HepG2 (cell line): ENCODE data around the gene GNG7. TPM values are rescaled to one million over a fixed set of nuclear protein-coding genes. Genes with fewer than 3 reads are reported as not detected.

Experiments
- ATAC-seq: fragments of 200-7000 bp; cut with Tn5 transposase; 3 replicates; pipeline ENCODE4 v1.9.1; 2020; ENCODE audit warnings: mild to moderate bottlenecking, moderate library complexity
- BruUV-seq: library from RNA; stranded (reverse); fragments of 400-500 nt; replicated peaks from 2 replicates; lab custom pipeline; 2021; lab: Mats Ljungman, UMichigan
- CTCF ChIA-PET: fragments of 300-600 bp; formaldehyde crosslinking; extraction: SDS; loops from one replicate; lab custom pipeline; 2021; ENCODE audit warnings: low total read pairs, inconsistent platforms, low intra/inter-chr PET ratio; lab: Yijun Ruan, JAX
- POLR2A ChIA-PET: fragments of 350-600 bp; sonication (Branson Sonifier 250); formaldehyde crosslinking; loops from one replicate; lab custom pipeline; 2020; ENCODE audit warnings: antibody characterized with exemption, inconsistent platforms; lab: Yijun Ruan, JAX
- DNase-seq: peaks from one replicate; pipeline ENCODE4 v3.0.0-alpha.2; 2015; ENCODE audit warnings: low spot score
- FAIRE-seq: peaks from 3 replicates; lab custom pipeline; 2011; peaks lifted over from hg19 to GRCh38; lab: Jason Lieb, UNC
- H2AFZ ChIP-seq: one replicate; pipeline ENCODE4 v1.6.1; 2011; ENCODE audit warnings: low read length, inconsistent platforms
- H3K27ac ChIP-seq: fragments of 300-600 bp; 3 replicates; pipeline ENCODE4 v1.8.0; 2011; ENCODE audit warnings: mixed run types, mild to moderate bottlenecking, mixed read lengths, low read length, inconsistent platforms; ENCODE audit not compliant: insufficient read depth; ENCODE audit errors: extremely low read length
- H3K27me3 ChIP-seq, 2 experiments: fragments of 200-600 bp in 1 of 2; 2 replicates in 1 of 2; 3 replicates in 1 of 2; pipeline versions ENCODE4 v1.6.0 to v1.8.0; 2011; ENCODE audit warnings: low read length in 2 of 2, mild to moderate bottlenecking in 2 of 2, moderate library complexity in 2 of 2, inconsistent platforms in 1 of 2; ENCODE audit not compliant: insufficient read depth in 2 of 2, control insufficient read depth in 1 of 2
- H3K36me3 ChIP-seq, 2 experiments: fragments of 200-600 bp in 1 of 2; replicated peaks in 1 of 2; 2 replicates in 1 of 2; 3 replicates in 1 of 2; pipeline versions ENCODE4 v1.5.1 to v1.8.0; 2011; ENCODE audit warnings: low read length in 2 of 2, inconsistent platforms in 1 of 2; ENCODE audit not compliant: insufficient read depth in 2 of 2, control insufficient read depth in 1 of 2
- H3K4me1 ChIP-seq: 2 replicates; pipeline ENCODE4 v1.5.1; 2012; ENCODE audit warnings: low read length, inconsistent platforms; ENCODE audit not compliant: insufficient read depth
- H3K4me2 ChIP-seq: 2 replicates; pipeline ENCODE4 v1.6.0; 2011; ENCODE audit warnings: low read depth, low read length, inconsistent platforms
- H3K4me3 ChIP-seq, 3 experiments: fragments of 200-600 bp in 1 of 3; sonication (generic), shearing (Covaris generic) in 1 of 3; replicated peaks in 1 of 3; 2 replicates each; pipeline ENCODE4 v1.5.1; 2011 to 2016; ENCODE audit warnings: low read length in 3 of 3, inconsistent platforms in 2 of 3, low read depth in 2 of 3, mild to moderate bottlenecking in 2 of 3, control low read depth in 1 of 3, mixed read lengths in 1 of 3; ENCODE audit not compliant: insufficient read depth in 1 of 3
- H3K79me2 ChIP-seq: one replicate; pipeline ENCODE4 v1.6.1; 2011; ENCODE audit warnings: low read length, inconsistent platforms; ENCODE audit not compliant: insufficient read depth
- H3K9ac ChIP-seq: 2 replicates; pipeline ENCODE4 v1.6.0; 2011; ENCODE audit warnings: mild to moderate bottlenecking, low read depth, low read length, inconsistent platforms; ENCODE audit not compliant: insufficient read depth
- H3K9me3 ChIP-seq: 2 replicates; pipeline ENCODE4 v1.5.1; 2012; ENCODE audit warnings: mild to moderate bottlenecking, low read length
- H4K20me1 ChIP-seq: 2 replicates; pipeline ENCODE4 v1.6.0; 2011; ENCODE audit warnings: inconsistent platforms, mild to moderate bottlenecking, low read length, moderate library complexity; ENCODE audit not compliant: insufficient read depth
- ZNF577 ChIP-seq: sonication (generic); formaldehyde crosslinking; IDR thresholded peaks from 2 replicates; pipeline ENCODE4 v1.4.0; 2020; ENCODE audit warnings: mild to moderate bottlenecking, low read depth, missing genetic modification reagents, borderline replicate concordance
- ZNF580 ChIP-seq: IDR thresholded peaks from 2 replicates; pipeline ENCODE4 v1.6.1; 2016; ENCODE audit warnings: low read depth, borderline replicate concordance
- ZNF687 ChIP-seq: sonication (generic); formaldehyde crosslinking; IDR thresholded peaks from 2 replicates; pipeline ENCODE4 v1.5.1; 2020; ENCODE audit warnings: mild to moderate bottlenecking, missing genetic modification reagents, moderate library complexity
- ZSCAN30 ChIP-seq: sonication (generic); formaldehyde crosslinking; IDR thresholded peaks from 2 replicates; pipeline ENCODE4 v1.5.0; 2020; ENCODE audit warnings: mild to moderate bottlenecking, missing genetic modification reagents
- WGBS: methylation state at CpG from one replicate; pipeline ENCODE4 v1.1.6; 2017; ENCODE audit warnings: low lambda C conversion rate; 5-methylcytosine and 5-hydroxymethylcytosine counted together
- in situ Hi-C: cut with HindIII; loops from 2 replicates; pipeline ENCODE4 v1.10.0; 2017; ENCODE audit warnings: low pct_unique_long_range_greater_than_20kb; ENCODE audit not compliant: extremely low pct_ligation_motif_present
- intact Hi-C: fragments of 100-400 bp; cut with micrococcal nuclease; formaldehyde crosslinking; loops from one replicate; pipeline ENCODE4 v1.10.0; 2022; ENCODE audit not compliant: unreplicated experiment
- polyA plus RNA-seq, 8 experiments: library from polyadenylated mRNA; depleted of rRNA in 3 of 8; stranded (reverse) in 7 of 8; unstranded in 1 of 8; fragments of >200 nt; fragmentation: Illumina TruSeq in 4 of 8; extraction: Trizol in 4 of 8; gene quantifications; 2 replicates each; pipeline versions ENCODE4 v1.2.1 to v1.2.3, GENCODE V29; 2011 to 2016; ENCODE audit warnings: low read depth in 4 of 8, missing spikeins in 1 of 8, mixed read lengths in 1 of 8; ENCODE audit not compliant: insufficient read depth in 1 of 8
- total RNA-seq, 5 experiments: library from RNA; depleted of rRNA; stranded (reverse); fragments of >200 nt; fragmentation: Illumina TruSeq; extraction: Trizol; gene quantifications; 2 replicates each; pipeline ENCODE4 v1.2.3, GENCODE V29; 2016; ENCODE audit warnings: low read depth in 1 of 5

The GNG7 gene
- total and polyA plus RNA-seq, 2 of the 13 experiments (the other 11 are each of a cell fraction or from before 2014, with no cell fraction given), result 1.4 to 3.3 TPM

DNA sequence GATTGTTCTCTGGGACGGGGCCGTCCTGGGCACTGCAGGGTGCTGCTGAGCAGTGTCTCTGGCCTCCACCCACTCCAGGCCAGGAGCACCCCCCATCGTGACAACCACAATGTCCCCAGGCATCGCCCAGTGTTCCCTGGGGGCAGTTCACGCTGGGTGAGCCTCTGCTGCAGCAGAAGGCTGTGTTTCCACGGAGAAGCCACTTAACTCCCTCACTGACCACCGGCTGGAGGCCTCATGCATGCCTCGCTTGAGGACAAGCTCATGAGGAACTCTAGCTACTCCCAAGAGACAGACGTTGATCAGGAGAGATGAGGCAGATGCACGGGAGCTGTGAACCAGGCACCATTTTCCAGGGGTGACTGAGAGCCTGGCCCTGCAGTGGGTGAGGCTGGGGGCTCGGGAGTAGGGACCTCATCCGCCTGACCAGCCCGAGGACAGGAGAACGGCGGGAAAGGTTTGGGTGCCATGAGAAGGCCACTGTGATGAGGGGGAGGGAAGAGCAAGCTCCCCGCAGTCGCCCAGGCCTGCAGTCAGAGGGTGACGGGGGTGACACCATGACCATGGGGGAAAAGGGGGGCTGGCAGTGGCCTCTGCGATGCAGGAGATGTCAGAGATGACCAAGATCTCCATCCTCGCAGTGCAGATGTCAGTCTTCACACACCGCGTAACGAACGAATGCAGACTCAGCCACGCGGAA is 32.2 kb upstream of the GNG7 start:
- in situ Hi-C loops, result no loop called here
- FAIRE-seq (no peak), ATAC-seq (no peak), DNase-seq (no peak)
- WGBS, result 93% methylated on average over 22 of the region's 26 CpGs
- Histone ChIP-seq H4K20me1 (no peaks in the 10 kb centered on the region), H3K4me2 (no peak overlapping the region), H3K27ac (no peak overlapping the region), H3K79me2 (peaks cover 4% of the 10 kb centered on the region), H3K4me3 (no peak overlapping the region), H3K36me3 (peaks cover 5 to 30% of the 10 kb centered on the region in 2 experiments; a peak in 3 of 5 replicates), H2AFZ (no peak overlapping the region), H3K4me1 (no peaks in the 10 kb centered on the region; the same call in 1 of the 2 replicates), H3K27me3 (no peaks in the 10 kb centered on the region; a peak in 1 of 5 replicates), H3K9me3 (no peaks in the 10 kb centered on the region), H3K9ac (no peak overlapping the region)
- no TSS peak for BruUV-seq
- ChIA-PET POLR2A (no interaction called here), CTCF (no interaction called here)
- TF ChIP-seq ZNF687, result no peak
- TF ChIP-seq ZNF580, result no peak
- no peak for TF ChIP-seq ZNF577 (CRISPR knock-in tag)
- no peak for TF ChIP-seq ZSCAN30 (CRISPR knock-in tag)
- intact Hi-C loops, result no loop called here
